ENCODE results near the gene GPR33. TPM values are rescaled to one million over a fixed set of nuclear protein-coding genes. Genes with fewer than 3 reads are reported as not detected.

GPR33 gene
- total RNA-seq, 4 donors from 2014 or later: not detected

GRCh38 chr14:31456841-31457664 lies 30.8 kb downstream of the GPR33 start, which contains the start of gene DTD2:
Gene DTD2, minus strand, starts transcription at chr14:31457506. Its CDS starts 113 bp downstream, at chr14:31457393.
- DNase-seq (peak; percentile 89 to 93), ATAC-seq (peak; percentile 97 to 98)
- in situ Hi-C loops (cut with MboI; ENCODE audit: low sequenced_read_pairs in 4 of 4): no loop called here
- Histone ChIP-seq H3K9me3 (no peaks in the 10 kb centered on the region), H3K36me3 (peaks cover 0 to 10% of the 10 kb centered on the region in 2 donors), H3K4me1 (peaks cover 9 to 11% of the 10 kb centered on the region in 2 donors), H3K4me3 (peak within 1 kb of the TSS; percentile 68 to 79 (median 74)), H3K27me3 (no peaks in the 10 kb centered on the region), H3K27ac (peak within 1 kb of the TSS; percentile 85 to 90 (median 89))
- intact Hi-C loops (cut with DNase I; ENCODE audit: low total_unique reads): loop anchor here (1.0 to 2.0 kb wide), 3 partner anchors 36 to 620 kb away; partner anchors contain the start of genes ARHGAP5, HEATR5A and NUBPL
- TF ChIP-seq POLR2A (IDR thresholded peaks at IDR 0.05) (peak; percentile 56 to 80), CTCF (IDR thresholded peaks at IDR 0.05 in 4 of 5, conservative IDR thresholded peaks at IDR 0.05 in 1 of 5) (no peak)

- DNase-seq (no peak), ATAC-seq (no peak)
- TF ChIP-seq POLR2A (IDR thresholded peaks at IDR 0.05): no peak
- TF ChIP-seq CTCF (IDR thresholded peaks at IDR 0.05 in 4 of 5, conservative IDR thresholded peaks at IDR 0.05 in 1 of 5): peak in 3 of 5 experiments; percentile 16 to 42 (median 23)
- intact Hi-C loops (cut with DNase I; ENCODE audit: low total_unique reads): no loop called here
- Histone ChIP-seq H3K4me1 (no peaks in the 10 kb centered on the region), H3K4me3 (no peak overlapping the region), H3K36me3 (peaks cover 0 to 26% of the 10 kb centered on the region in 2 donors), H3K27me3 (no peaks in the 10 kb centered on the region), H3K9me3 (no peaks in the 10 kb centered on the region), H3K27ac (no peak overlapping the region)
- in situ Hi-C loops (cut with MboI; ENCODE audit: low sequenced_read_pairs in 4 of 4): no loop called here
These were observed 37.7 kb downstream of the GPR33 start for GRCh38 chr14:31449971-31450610.

- no peaks in the 10 kb centered on the region for H3K9me3 ChIP-seq
- no peak for ATAC-seq
- TF ChIP-seq POLR2A (IDR thresholded peaks at IDR 0.05) (no peak), CTCF (IDR thresholded peaks at IDR 0.05 in 4 of 5, conservative IDR thresholded peaks at IDR 0.05 in 1 of 5) (no peak)
- H3K27me3 ChIP-seq: no peaks in the 10 kb centered on the region
- peaks cover 0 to 26% of the 10 kb centered on the region in 2 donors for H3K36me3 ChIP-seq
- no peak for DNase-seq
- in situ Hi-C loops (cut with MboI; ENCODE audit: low sequenced_read_pairs in 4 of 4): no loop called here
- intact Hi-C loops (cut with DNase I; ENCODE audit: low total_unique reads): no loop called here
- H3K27ac ChIP-seq: no peak overlapping the region
- no peaks in the 10 kb centered on the region for H3K4me1 ChIP-seq
- no peak overlapping the region for H3K4me3 ChIP-seq
These were observed 38.7 kb downstream of the GPR33 start for GRCh38 chr14:31449136-31449535.

- no peak overlapping the region for H3K27ac ChIP-seq
- no peak overlapping the region for H3K4me3 ChIP-seq
- in situ Hi-C loops (cut with MboI; ENCODE audit: low sequenced_read_pairs in 4 of 4): no loop called here
- no peaks in the 10 kb centered on the region for H3K9me3 ChIP-seq
- TF ChIP-seq POLR2A (IDR thresholded peaks at IDR 0.05) (no peak), CTCF (IDR thresholded peaks at IDR 0.05 in 4 of 5, conservative IDR thresholded peaks at IDR 0.05 in 1 of 5) (no peak)
- DNase-seq (no peak), ATAC-seq (no peak)
- intact Hi-C loops (cut with DNase I; ENCODE audit: low total_unique reads): no loop called here
- no peaks in the 10 kb centered on the region for H3K4me1 ChIP-seq
- H3K27me3 ChIP-seq: no peaks in the 10 kb centered on the region
- peaks cover 0 to 8% of the 10 kb centered on the region in 2 donors for H3K36me3 ChIP-seq
These were observed 42.1 kb downstream of the GPR33 start for GRCh38 chr14:31445703-31446102.

Data from gastrocnemius medialis (tissue), 4 donors.